Neural progenitor cell (in vitro differentiated cells): ENCODE measurements around the gene MAP3K13.

Experiments
- EZH2phosphoT487 ChIP-seq: fragments of 200-600 bp; sonication (generic); IDR thresholded peaks from 2 replicates; pipeline ENCODE4 v1.6.1; 2017; ENCODE audit warnings: antibody characterized with exemption
- TF ChIP-seq, protein P1 (sequence below): fragments of 200-600 bp; sonication (generic); IDR thresholded peaks from 2 replicates; pipeline ENCODE4 v1.5.1; 2017; ENCODE audit warnings: antibody characterized with exemption, mild to moderate bottlenecking

DNA sequence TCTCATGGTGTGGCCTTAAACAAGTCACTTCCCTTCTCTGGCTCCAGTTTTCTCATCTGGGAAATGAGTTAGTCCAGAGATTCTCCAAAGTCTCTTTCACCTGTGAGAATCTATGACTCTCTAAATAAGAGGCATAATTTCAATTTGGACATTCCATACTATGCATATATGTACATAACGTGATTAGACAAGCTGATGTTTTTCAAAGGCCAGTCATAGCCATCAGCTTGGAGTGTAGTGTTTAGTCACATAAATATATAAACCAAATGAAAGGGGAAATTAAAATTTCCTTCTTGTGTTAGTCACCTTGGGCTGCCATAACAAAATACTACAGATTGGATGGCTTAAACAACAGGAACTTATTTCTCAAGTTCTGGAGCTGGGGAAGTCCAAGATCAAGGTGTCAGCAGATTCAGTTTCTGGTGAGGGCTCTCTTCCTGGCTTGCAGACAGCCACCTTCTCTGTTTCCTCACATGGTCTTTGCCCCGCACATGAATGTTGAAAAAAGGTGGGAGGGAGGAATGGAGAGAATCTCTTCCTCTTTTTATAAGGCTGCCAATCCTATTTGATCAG lies 116.5 kb downstream of the MAP3K13 start:
- TF ChIP-seq, protein P1, sequence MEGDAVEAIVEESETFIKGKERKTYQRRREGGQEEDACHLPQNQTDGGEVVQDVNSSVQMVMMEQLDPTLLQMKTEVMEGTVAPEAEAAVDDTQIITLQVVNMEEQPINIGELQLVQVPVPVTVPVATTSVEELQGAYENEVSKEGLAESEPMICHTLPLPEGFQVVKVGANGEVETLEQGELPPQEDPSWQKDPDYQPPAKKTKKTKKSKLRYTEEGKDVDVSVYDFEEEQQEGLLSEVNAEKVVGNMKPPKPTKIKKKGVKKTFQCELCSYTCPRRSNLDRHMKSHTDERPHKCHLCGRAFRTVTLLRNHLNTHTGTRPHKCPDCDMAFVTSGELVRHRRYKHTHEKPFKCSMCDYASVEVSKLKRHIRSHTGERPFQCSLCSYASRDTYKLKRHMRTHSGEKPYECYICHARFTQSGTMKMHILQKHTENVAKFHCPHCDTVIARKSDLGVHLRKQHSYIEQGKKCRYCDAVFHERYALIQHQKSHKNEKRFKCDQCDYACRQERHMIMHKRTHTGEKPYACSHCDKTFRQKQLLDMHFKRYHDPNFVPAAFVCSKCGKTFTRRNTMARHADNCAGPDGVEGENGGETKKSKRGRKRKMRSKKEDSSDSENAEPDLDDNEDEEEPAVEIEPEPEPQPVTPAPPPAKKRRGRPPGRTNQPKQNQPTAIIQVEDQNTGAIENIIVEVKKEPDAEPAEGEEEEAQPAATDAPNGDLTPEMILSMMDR: no peak
- TF ChIP-seq EZH2phosphoT487: no peak
